Measurements from ENCODE around the gene ZNF808.
"Not testable (repeated sequence)": the region's sequence is repeated elsewhere in the genome, so short reads cannot be mapped to it uniquely, and the experiment has no call there.

- not testable (repeated sequence) for TF ChIP-seq CTCF (IDR thresholded peaks at IDR 0.05; ENCODE audit: poor library complexity); EZH2 (IDR thresholded peaks at IDR 0.05; ENCODE audit: borderline replicate concordance)
These were observed 7.9 kb downstream of the ZNF808 start for GRCh38 chr19:52535385-52535770.

Data from hepatocyte (in vitro differentiated cells).